Measurements from ENCODE around the gene PARVB.

Gene PARVB

GRCh38 chr22:44206696-44207095 lies 182.6 kb downstream of the PARVB start:
- no peak for TF ChIP-seq CTCF (IDR thresholded peaks at IDR 0.05)

GRCh38 chr22:44207173-44207980 lies 183.3 kb downstream of the PARVB start:
- no peak for TF ChIP-seq CTCF (IDR thresholded peaks at IDR 0.05)

- no peak for TF ChIP-seq CTCF (IDR thresholded peaks at IDR 0.05)
Observed at GRCh38 chr22:44207981-44208317, 183.8 kb downstream of the PARVB start.

- no peak for TF ChIP-seq CTCF (IDR thresholded peaks at IDR 0.05)
Observed at GRCh38 chr22:44209343-44209742, 185.2 kb downstream of the PARVB start.

- no peak for TF ChIP-seq CTCF (IDR thresholded peaks at IDR 0.05)
Observed at GRCh38 chr22:44210722-44211121, 186.6 kb downstream of the PARVB start.

- TF ChIP-seq CTCF (IDR thresholded peaks at IDR 0.05), result no peak
Observed at GRCh38 chr22:44211256-44211945, 187.3 kb downstream of the PARVB start.

- no peak for TF ChIP-seq CTCF (IDR thresholded peaks at IDR 0.05)
Observed at GRCh38 chr22:44211946-44212930, 188.1 kb downstream of the PARVB start.
